GM19468 (cell line): ENCODE results near the gene ZNF529.
"Not testable (repeated sequence)": the region's sequence is repeated elsewhere in the genome, so short reads cannot be mapped to it uniquely, and the experiment has no call there.

Experiments used
- ATAC-seq: cut with Tn5 transposase; IDR thresholded peaks from one replicate; pipeline ENCODE4 v1.9.1; 2021; ENCODE audit warnings: mild to moderate bottlenecking, moderate library complexity, moderate number of reproducible peaks; ENCODE audit not compliant: unreplicated experiment; ENCODE audit errors: extremely low read depth

Gene ZNF529

DNA sequence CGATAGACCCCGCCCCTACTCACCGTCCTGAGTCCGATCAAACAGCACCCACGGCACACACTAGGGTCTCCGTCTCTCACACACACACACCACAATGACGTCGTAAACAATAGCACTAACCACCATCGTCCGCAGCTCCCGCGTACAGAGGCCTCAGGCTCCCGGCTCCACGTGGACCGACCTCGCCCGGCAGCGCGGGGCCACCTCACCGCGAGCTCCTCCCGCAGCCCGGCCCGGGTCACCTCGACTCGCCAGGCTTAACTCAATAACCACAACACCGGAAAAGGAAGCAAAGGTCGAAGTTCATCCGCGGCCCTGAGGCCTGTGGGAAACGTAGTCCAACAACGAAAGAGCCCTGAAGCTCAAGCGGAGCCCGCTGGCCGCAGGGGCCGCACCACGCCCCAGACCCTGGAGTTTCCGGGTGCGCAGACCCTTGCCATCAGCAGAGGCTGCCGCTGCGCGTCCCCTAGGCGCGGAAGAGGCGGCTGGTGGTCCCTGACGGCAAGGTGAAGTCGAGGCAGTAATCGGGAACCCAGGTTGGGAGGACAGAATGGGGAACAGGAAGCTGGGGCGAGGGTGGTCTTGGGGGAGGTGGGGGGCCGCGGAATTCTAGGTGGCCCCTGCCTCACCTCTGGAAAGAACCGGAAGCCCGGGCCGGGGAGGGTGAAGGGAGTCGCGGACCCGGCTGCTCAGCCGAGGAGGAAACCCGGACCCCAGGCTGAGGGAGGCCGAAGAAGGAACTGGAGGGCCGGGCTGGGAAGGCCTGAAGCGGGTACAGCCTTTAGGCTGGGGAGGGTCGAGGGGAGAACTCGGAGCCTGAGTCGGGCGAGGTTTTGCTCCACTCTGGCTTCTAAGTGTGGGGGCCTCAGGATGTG lies at the start of gene ZNF529:
ZNF529 (minus strand) TSS at position 273 of the 875 bp plus-strand sequence. CDS start 946 bp downstream, outside the sequence.
- ATAC-seq: peak; percentile 59

- ATAC-seq: no peak
Measured at GRCh38 chr19:36605877-36606478, 32.9 kb upstream of the ZNF529 start.

GRCh38 chr19:36605101-36605876 lies 32.2 kb upstream of the ZNF529 start, which contains the start of gene ZNF382:
ZNF382 (plus strand) TSS chr19:36605313; CDS start chr19:36609915, 4,602 bp downstream.
- ATAC-seq: no peak

DNA sequence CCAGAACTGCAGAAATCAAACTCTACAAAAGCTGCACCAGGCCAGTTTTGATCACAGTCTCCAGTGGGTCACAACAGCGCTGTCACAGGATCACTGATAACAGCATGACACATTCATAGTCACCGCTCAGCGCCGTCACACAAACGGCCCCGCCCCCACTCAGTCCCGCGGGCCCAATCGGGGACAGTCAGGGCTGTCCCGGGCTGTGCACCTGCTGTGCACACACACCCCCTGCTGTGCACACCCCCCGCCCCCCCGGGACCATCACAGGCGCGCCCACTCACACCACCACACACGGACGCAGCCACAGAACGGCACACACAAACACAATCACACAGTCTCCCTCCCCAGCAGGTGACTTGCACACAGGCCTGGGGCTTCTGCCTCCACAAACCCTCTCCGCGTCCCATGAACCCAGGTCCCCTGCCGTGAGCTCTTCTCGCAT lies 31.6 kb upstream of the ZNF529 start:
- ATAC-seq: no peak

DNA sequence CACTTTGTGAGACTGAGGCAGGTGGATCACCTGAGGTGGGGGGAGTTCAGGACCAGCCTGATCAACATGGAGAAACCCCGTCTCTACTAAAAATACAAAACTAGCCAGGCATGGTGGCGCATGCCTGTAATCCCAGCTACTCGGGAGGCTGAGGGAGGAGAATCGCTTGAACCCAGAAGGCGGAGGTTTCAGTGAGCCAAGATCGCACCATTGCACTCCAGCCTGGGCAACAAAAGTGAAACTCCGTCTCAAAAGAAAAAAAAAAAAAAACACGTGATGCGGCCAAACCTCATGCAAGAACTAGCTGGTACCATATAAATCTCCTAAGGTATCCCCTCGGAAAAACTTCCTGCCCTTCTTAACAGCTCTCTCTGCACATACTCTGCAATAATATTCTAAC lies 29.6 kb upstream of the ZNF529 start:
- ATAC-seq: not testable (repeated sequence)

DNA sequence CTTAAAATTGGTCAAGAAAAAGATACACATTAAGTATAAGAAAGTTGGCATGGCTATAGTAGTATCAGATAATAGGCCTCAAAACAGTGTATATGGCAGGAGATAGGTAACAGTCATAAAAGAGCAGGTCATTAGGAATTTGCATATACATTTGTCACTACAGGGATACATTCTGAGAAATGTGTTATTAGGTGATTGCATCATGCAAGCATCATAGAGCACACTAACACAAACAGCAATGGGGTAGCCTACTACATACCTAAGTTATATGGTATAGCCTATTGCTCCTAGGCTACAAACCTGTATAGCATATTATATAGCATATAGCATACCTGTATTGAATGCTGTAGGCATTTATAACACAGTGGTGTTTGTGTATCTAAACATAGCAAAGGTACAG lies 6.2 kb upstream of the ZNF529 start:
- no peak for ATAC-seq

DNA sequence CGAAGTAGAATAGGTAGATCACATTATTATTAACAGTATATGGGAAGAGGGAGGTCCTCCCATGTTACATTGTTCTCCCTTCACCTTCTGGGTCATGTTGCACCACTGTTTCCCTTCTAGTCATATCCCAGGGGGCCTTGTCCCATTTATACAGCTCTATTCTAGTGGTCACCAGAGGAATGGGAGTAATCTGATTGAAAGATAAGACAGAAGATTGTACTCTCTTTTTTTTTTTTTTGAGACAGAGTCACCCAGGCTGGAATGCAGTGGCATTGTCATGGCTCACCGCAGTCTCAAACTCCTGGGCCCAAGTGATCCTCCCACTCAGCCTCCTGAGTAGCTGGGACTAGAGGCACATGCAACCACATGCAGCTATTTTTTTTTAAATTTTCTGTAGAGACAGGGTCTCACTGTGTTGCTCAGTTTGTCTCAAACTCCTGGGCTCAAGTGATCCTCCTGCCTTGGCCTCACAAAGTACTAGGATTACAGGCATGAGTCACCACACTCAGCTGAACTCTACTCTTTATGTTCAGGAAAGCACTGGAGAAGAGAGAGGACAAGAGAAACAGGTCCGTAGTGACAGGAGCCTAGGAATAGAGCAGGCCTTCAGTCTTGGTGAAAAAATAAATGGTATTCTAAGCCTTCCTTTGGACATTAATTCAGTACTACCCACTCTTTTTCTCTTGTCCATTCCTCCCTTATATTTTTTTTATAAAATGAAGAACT lies 4.3 kb upstream of the ZNF529 start:
- no peak for ATAC-seq

DNA sequence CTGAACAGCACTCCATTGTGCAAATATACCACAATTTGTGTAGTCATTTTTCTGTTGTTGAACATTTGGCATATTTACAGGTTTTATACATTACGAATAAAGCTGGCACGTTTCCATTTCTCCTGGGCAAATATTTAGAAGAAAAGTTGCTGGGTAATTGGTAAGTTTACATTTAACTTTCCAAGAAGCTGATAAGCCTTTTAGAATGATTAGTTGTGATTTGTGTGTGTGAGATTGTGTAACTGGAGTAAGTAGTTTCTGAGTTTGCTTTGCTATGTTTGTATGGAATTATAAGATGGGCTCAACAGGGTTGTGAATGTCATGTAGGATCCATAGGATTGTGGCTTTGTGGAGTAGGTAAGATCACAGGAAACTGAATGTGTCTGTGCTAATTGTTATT lies 1.6 kb upstream of the ZNF529 start:
- no peak for ATAC-seq

- ATAC-seq: no peak
Measured at GRCh38 chr19:36573895-36574720, 1.0 kb upstream of the ZNF529 start.

GRCh38 chr19:36572593-36573019 lies 486 bp downstream of the ZNF529 start:
- no peak for ATAC-seq

DNA sequence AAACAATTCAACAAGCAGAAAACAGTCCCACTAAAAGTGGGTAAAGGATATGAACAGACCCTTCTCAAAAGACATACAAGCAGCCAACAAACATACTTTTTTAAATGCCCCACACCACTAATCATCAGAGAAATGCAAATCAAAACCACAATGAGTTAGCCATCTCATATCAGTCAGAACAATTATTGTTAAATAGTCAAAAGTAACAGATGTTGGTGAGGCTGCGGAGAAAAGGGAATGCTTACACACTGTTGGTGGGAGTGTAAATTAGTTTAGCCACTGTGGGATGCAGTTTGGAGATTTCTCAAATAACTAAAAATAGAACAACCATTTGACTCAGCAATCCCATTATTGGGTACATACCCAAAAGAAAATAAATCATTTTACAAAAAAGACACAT lies 8.7 kb downstream of the ZNF529 start:
- ATAC-seq: no peak

DNA sequence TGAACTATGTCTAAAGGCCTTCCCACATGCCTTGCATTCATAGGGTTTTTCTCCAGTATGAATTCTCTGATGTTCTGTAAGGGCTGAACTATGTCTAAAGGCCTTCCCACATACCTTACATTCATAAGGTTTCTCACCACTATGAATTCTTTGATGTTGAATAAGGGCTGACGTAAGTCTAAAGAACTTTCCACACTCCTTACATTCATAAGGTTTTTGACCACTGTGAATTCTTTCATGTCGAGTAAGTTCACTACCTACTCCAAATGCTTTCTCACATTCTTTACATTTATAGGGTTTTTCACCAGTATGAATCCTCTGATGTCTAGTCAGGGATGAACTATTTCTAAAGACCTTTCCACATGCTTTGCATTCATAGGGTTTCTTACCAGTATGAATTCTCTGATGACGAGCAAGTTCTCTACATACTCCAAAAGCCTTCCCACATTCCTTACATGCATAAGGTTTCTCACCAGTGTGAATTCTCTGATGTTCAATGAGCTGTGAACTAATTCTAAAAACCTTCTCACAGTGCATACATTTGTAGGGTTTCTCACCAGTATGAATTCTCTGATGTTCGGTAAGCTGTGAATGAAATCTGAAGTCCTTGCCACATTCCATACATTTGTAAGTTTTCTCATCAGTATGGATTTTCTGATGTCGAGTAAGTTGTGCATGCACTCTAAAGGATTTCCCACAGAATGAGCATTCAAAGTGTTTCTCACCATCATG lies 25.9 kb downstream of the ZNF529 start:
- no peak for ATAC-seq

- no peak for ATAC-seq
Measured at GRCh38 chr19:36528921-36529518, 44.1 kb downstream of the ZNF529 start.

DNA sequence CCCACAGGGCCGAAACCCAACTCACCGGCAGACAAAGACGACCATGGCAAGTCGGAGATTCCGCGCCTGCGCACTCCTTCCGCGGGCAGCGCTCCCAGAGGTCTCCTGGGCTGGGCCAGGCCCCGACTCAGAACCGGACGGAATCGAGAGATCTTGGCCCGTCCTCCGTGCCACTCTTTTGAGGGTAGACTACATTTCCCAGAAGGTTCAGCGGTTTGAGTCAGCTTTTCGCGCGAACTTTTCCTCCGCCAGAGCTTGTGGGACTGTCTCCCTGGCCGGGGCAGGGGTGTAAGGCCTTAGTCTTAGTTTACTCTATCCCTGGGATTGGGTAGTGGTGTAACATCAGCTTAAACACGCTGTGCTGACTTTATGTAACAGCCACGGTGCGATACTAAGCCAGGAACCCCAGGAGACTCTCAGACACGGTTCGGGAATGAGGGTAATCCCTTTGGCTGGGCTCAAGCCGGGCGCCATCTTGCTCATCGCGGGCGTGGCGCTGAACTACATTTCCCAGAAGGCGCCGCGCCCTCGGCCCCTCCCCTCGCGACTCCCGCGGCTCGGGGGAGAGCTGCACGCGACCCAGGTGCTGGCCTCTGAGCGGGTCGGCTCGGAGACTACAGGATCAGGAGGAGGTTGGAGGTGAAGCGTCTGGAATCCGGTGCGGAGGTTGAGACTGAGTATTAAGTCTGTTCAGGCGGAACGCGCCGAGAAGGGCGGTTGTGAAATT lies 44.7 kb downstream of the ZNF529 start, which contains the start of gene ZNF260:
ZNF260 (minus strand) TSS at position 78 of the 727 bp plus-strand sequence. CDS start 13,033 bp downstream, outside the sequence.
- peak; percentile 67 for ATAC-seq

GRCh38 chr19:36527873-36528193 lies 45.3 kb downstream of the ZNF529 start:
- no peak for ATAC-seq

GRCh38 chr19:36527341-36527740 lies 45.8 kb downstream of the ZNF529 start:
- ATAC-seq: no peak

- no peak for ATAC-seq
Measured at GRCh38 chr19:36526581-36526980, 46.5 kb downstream of the ZNF529 start.
